ENCODE results near the gene STAC3. TPM values are rescaled to one million over a fixed set of nuclear protein-coding genes. Genes with fewer than 3 reads are reported as not detected.

Gene STAC3
- total and polyA plus RNA-seq, 2 of the 13 experiments (the other 11 are each of a cell fraction or from before 2014, with no cell fraction given) = 0.18 to 0.22 TPM

- TF ChIP-seq CSRNP1 (CRISPR knock-in tag; IDR thresholded peaks at IDR 0.05) = no peak
- TF ChIP-seq PAXIP1 (CRISPR knock-in tag; conservative IDR thresholded peaks at IDR 0.05) = no peak
- TF ChIP-seq ONECUT2 (CRISPR knock-in tag; IDR thresholded peaks at IDR 0.05) = no peak
- TF ChIP-seq ZNF501 (CRISPR knock-in tag; IDR thresholded peaks at IDR 0.05) = 0 out of 2 replicates have a peak, but pooled peaks have one; percentile 36
- no peak for TF ChIP-seq POLR2AphosphoS5 (IDR thresholded peaks at IDR 0.05; ENCODE audit: low read depth, low read length)
- TF ChIP-seq PRDM15 (CRISPR knock-in tag; IDR thresholded peaks at IDR 0.05) = no peak
- 0 out of 2 replicates have a peak, but pooled peaks have one; percentile 50 for TF ChIP-seq ZHX1 (CRISPR knock-in tag; IDR thresholded peaks at IDR 0.05; ENCODE audit: low read depth)
- no peak for TF ChIP-seq ATF2 (CRISPR knock-in tag; IDR thresholded peaks at IDR 0.05)
- TF ChIP-seq KLF9 (CRISPR knock-in tag; IDR thresholded peaks at IDR 0.05; ENCODE audit: low read depth) = no peak
- no peak for TF ChIP-seq TEAD3 (CRISPR knock-in tag; optimal IDR thresholded peaks at IDR 0.05; ENCODE audit: borderline replicate concordance)
- TF ChIP-seq ASH2L (IDR thresholded peaks at IDR 0.05; ENCODE audit: insufficient read length, low read depth, low read length) = no peak
- TF ChIP-seq SRSF4 (IDR thresholded peaks at IDR 0.05; ENCODE audit: low read depth, low read length, poor library complexity, severe bottlenecking) = no peak
- no peak for TF ChIP-seq ZNF670 (CRISPR knock-in tag; IDR thresholded peaks at IDR 0.05; ENCODE audit: borderline replicate concordance)
- no peak for TF ChIP-seq POLR2A (IDR thresholded peaks at IDR 0.05; ENCODE audit: insufficient read depth in 1 of 2, low read depth in 2 of 2, low read length in 2 of 2)
- TF ChIP-seq ZNF10 (CRISPR knock-in tag; IDR thresholded peaks at IDR 0.05; ENCODE audit: borderline replicate concordance, low read depth) = no peak
These were observed 25.9 kb downstream of the STAC3 start (continued) for GRCh38 chr12:57224973-57225679.
